Activated CD8-positive, alpha-beta T cell treated with anti-CD3 and anti-CD28 coated beads, Interleukin-2, amount 10 ng/mL, durations not matched to agents 7 days and 5 days (primary cell): ENCODE results near the gene SLC6A16. TPM values are rescaled to one million over a fixed set of nuclear protein-coding genes. Genes with fewer than 3 reads are reported as not detected.
"Not testable (repeated sequence)": the region's sequence is repeated elsewhere in the genome, so short reads cannot be mapped to it uniquely, and the experiment has no call there.

Experiments used
- ATAC-seq: fragments of 150-1000 bp; cut with Tn5 transposase; one replicate; pipeline ENCODE4 v1.10.0; 2021; ENCODE audit warnings: moderate library complexity
- CTCF ChIA-PET: fragments of 350-600 bp; sonication (Branson Sonifier 250); formaldehyde crosslinking; loops from one replicate; lab custom pipeline; 2021; ENCODE audit warnings: antibody characterized with exemption; lab: Charles Lee
- POLR2A ChIA-PET: fragments of 350-600 bp; sonication (Branson Sonifier 250); formaldehyde crosslinking; loops from one replicate; lab custom pipeline; 2021; ENCODE audit warnings: antibody characterized with exemption; lab: Charles Lee
- DNase-seq: peaks from one replicate; pipeline ENCODE4 v3.0.0-alpha.2; 2020
- H3K27ac Mint-ChIP-seq: one replicate; pipeline ENCODE4 v1.8.0; 2021; ENCODE audit warnings: mild to moderate bottlenecking, mixed read lengths
- H3K27me3 Mint-ChIP-seq: one replicate; pipeline ENCODE4 v1.8.0; 2021; ENCODE audit warnings: low read depth, mixed read lengths
- H3K36me3 Mint-ChIP-seq: one replicate; pipeline ENCODE4 v1.8.0; 2021; ENCODE audit warnings: low read depth, mixed read lengths
- H3K4me1 Mint-ChIP-seq: one replicate; pipeline ENCODE4 v1.8.0; 2021; ENCODE audit warnings: low read depth, mixed read lengths
- H3K4me3 Mint-ChIP-seq: one replicate; pipeline ENCODE4 v1.8.0; 2021; ENCODE audit warnings: mild to moderate bottlenecking, mixed read lengths
- H3K9me3 Mint-ChIP-seq: one replicate; pipeline ENCODE4 v1.8.0; 2022; ENCODE audit warnings: mixed read lengths; ENCODE audit not compliant: insufficient read depth
- total RNA-seq, 2 experiments: library from RNA; stranded (reverse); gene quantifications; one replicate each; pipeline ENCODE4 v1.2.3, GENCODE V29; 2021

Gene SLC6A16
- 1 to 10 TPM; 3.4 to 3.5 TPM for total RNA-seq

DNA sequence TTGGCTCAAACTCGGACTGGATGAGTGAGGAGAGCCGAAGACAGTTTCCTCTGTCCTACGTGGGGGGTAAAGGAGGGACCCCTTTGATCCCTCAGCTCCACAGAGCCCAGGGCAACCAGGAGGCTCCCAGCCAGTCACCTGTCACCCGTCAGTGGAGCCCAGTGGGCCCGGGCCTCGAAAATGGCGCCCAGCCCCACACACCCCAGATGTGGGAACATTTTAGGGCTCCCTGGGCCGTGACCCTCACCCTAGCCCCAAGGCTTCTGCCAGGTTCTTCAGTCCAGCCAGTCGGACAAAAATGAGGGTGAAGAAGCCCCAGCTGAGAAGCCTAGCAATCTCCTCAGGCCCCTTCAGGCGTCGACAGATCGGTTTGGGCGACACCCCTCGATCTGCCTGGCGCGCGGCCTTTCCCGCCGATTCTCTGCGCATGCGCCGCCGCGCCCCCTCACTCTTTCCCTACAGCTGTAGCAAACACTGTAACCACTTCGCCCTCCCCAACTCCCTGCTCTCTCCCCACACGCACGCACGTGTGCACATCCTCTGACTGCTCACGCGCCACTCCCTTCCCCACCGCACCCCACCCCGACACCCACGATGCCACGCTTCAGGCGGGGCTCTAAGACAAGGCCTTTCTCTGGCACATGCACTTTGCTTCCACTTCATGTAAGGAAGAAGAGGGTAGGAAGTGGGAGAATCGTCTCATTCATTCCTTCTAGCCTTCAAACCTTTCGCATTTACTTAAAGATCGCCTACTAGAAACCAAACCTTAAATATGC lies at the start of gene SLC6A16:
SLC6A16 (minus strand) TSS at position 391 of the 776 bp plus-strand sequence. CDS start 13,844 bp downstream, outside the sequence.
- POLR2A ChIA-PET = interaction anchor here (1.2 kb wide), 1 partner anchor 10 kb away, joined by 3 read pairs; the partner anchor contains the start of gene CD37
- H3K27me3 Mint-ChIP-seq = no peaks in the 10 kb centered on the region
- no peak for DNase-seq
- no peaks in the 10 kb centered on the region for H3K9me3 Mint-ChIP-seq
- no peak for ATAC-seq
- CTCF ChIA-PET = interaction anchor here (0.6 to 1.3 kb wide), 3 partner anchors 57 to 100 kb away, joined by 3 to 4 read pairs (median 3); no protein-coding TSS in a partner anchor
- H3K4me3 Mint-ChIP-seq = no peak within 1 kb of the TSS
- peaks cover 40% of the 10 kb centered on the region for H3K36me3 Mint-ChIP-seq
- no peak within 1 kb of the TSS for H3K27ac Mint-ChIP-seq
- peaks cover 26% of the 10 kb centered on the region for H3K4me1 Mint-ChIP-seq

DNA sequence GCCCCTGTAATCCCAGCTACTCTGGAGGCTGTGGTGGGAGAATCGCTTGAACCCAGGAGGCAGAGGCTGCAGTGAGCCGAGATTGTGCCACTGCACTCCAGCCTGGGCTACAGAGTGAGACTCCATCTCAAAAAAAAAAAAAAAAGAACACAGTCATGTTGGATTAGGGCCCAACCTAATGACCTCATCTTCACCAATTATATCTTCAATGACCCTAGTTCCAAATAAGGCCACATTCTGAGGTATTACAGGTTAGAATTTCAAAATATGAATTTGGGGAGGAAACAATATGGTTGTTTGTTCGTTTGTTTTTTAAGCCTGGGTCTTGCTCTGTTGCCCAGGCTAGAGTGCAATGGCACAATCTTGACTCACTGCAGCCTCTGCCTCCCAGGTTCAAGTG lies 48.2 kb upstream of the SLC6A16 start:
- peaks cover 16% of the 10 kb centered on the region for H3K9me3 Mint-ChIP-seq
- H3K27ac Mint-ChIP-seq, H3K27me3 Mint-ChIP-seq, POLR2A ChIA-PET, DNase-seq, ATAC-seq, H3K4me3 Mint-ChIP-seq, H3K4me1 Mint-ChIP-seq, H3K36me3 Mint-ChIP-seq: not testable (repeated sequence)
- CTCF ChIA-PET = interaction anchor here (1.3 kb wide), 1 partner anchor 148 kb away, joined by 3 read pairs; no protein-coding TSS in a partner anchor

DNA sequence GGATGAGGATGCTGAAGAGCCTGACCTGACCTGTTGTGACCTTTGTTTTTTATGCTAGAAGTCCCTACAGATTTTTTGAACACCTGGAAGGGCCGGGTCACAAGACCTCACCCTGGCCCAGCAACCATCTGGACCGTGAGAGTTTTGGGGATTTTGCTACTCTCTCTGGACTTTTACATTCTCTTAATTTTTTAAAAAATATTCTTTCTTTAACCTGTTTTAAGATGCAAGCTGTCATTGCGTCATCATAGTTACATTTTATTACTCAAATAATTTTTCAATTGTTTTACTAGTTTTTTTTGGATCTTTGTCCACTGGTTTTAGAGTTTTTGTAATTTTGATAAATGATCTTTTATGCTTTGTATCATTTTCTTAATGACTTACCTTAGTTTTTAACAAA lies 46.2 kb upstream of the SLC6A16 start:
- Mint-ChIP-seq H3K4me3 (no peak overlapping the region), H3K9me3 (peaks cover 16% of the 10 kb centered on the region), H3K4me1 (no peaks in the 10 kb centered on the region), H3K36me3 (no peaks in the 10 kb centered on the region), H3K27me3 (peaks cover 5% of the 10 kb centered on the region), H3K27ac (no peak overlapping the region)
- ChIA-PET POLR2A (no interaction called here), CTCF (no interaction called here)
- DNase-seq (no peak), ATAC-seq (no peak)

DNA sequence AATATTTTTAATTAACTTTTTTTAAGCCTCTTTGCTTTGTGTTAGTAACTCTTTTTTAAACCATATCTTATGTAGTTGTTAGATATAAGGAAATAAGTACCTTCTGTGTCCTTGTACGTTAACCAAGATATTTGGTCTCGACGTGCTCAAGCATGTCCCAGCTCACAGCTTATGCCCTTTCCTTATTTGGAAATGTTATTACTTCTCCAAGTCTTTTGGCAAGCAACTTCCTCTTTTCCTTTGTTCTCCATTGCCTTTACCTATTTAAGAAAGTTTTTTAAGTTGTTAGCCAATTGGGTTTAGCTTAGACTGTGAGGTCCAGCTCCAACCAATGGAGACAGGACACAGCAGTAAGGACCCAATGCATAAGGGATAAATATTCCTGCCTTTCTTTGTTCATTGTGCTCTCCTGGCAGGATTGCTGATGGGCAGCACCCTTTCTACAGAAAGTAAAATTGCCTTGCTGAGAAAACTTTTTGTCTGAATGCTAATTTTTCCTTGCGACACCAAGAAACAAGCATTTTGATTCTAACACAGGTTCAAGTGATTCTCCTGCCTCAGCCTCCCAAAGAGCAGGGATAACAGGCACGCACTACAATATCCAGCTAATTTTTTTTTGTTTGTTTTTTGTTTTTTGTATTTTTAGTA lies 43.8 kb upstream of the SLC6A16 start:
- H3K9me3 Mint-ChIP-seq = peaks cover 16% of the 10 kb centered on the region
- DNase-seq = no peak
- H3K36me3 Mint-ChIP-seq = no peaks in the 10 kb centered on the region
- ChIA-PET CTCF (no interaction called here), POLR2A (no interaction called here)
- H3K4me3 Mint-ChIP-seq = no peak overlapping the region
- ATAC-seq = no peak
- no peaks in the 10 kb centered on the region for H3K4me1 Mint-ChIP-seq
- H3K27ac Mint-ChIP-seq = no peak overlapping the region
- H3K27me3 Mint-ChIP-seq = peaks cover 15% of the 10 kb centered on the region

DNA sequence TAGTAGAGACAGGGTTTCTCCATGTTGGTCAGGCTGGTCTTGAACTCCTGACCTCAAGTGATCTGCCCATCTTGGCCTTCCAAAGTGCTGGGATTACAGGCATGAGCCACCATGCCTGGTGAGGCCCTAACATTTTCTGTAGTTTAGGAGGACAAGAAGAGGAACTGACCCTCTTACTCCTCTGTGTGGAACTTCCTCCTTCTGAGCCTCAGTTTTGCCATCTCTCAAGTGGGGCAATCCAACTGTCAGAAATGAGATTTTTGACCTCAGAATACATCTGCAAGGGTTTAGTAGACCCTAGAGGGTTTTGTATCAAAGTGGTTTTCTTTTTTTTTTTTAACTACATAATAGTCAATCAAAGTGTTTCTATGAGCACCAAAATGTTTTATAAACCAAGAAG lies 41.1 kb upstream of the SLC6A16 start:
- Mint-ChIP-seq H3K9me3 (peaks cover 16% of the 10 kb centered on the region), H3K4me3 (no peak overlapping the region), H3K4me1 (peaks cover 5% of the 10 kb centered on the region), H3K36me3 (no peaks in the 10 kb centered on the region), H3K27ac (no peak overlapping the region), H3K27me3 (peaks cover 24% of the 10 kb centered on the region)
- CTCF ChIA-PET = no interaction called here
- POLR2A ChIA-PET = no interaction called here
- DNase-seq = no peak
- ATAC-seq = no peak

DNA sequence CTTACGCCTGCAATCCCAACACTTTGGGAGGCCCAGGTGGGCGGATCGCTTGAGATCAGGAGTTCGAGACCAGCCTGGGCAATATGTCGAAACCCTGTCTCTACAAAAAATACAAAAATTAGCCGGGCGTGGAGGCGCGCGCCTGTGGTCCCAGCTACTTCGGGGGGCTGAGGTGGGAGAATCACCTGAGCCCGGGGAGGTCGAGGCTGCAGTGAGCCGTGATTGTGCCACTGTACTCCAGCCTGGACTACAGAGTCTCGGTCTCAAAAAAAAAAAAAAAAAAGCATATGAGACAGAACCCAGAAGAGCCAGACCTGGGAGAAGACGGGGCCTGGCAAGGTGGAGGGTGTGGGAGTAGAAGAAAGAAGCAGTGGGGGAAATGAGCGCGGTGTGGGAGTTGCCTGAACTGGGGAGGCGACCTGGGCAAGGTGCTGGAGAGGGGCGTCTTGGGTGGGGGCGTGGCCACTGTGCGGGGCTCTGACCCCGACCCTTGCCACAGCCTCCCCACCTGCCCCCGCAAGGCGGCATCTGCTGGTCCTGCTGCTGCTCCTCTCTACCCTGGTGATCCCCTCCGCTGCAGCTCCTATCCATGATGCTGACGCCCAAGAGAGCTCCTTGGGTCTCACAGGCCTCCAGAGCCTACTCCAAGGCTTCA lies 39.2 kb upstream of the SLC6A16 start:
- Mint-ChIP-seq H3K27ac (no peak overlapping the region), H3K4me3 (no peak overlapping the region), H3K9me3 (peaks cover 5% of the 10 kb centered on the region), H3K27me3 (peaks cover 31% of the 10 kb centered on the region), H3K36me3 (no peaks in the 10 kb centered on the region), H3K4me1 (peaks cover 5% of the 10 kb centered on the region)
- CTCF ChIA-PET = no interaction called here
- DNase-seq (no peak), ATAC-seq (no peak)
- POLR2A ChIA-PET = no interaction called here

DNA sequence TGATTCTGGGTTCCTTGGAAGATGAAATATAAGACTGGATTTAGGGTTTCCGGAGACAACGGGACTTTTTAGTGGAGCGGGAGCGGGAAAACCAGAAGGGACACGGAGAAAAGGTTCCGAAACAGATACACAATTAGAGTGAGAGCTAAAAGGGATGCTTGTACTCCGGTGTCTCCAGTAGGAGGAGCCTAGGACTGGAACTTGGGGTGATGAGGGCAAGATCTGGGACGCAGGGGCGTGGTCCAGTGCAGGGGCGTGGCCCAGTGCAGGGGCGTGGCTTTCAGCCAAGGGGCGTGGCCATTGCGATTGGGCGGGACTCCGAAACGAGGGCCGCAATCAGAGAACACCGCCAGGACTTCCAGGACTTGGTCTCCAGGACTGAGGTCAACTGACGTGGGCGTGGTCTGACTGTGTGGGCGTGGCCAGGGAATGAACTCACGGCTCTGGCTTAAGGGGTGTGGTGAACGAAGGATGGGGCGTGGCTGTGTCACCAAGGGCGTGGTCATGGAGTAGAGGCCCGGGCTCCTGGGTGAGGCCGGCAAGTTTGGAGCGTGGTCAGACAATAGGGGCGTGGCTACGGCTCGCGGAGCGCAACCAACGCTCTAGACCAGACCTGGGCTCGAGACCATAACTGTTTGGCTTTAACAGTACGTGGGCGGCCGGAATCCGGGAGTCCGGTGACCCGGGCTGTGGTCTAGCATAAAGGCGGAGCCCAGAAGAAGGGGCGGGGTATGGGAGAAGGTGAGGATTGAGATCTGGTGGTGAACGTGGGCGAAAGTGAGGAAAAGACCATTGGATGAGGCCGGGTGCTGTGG lies 38.5 kb upstream of the SLC6A16 start, which contains the start of gene DKKL1:
DKKL1 (plus strand) TSS at position 610 of the 815 bp plus-strand sequence; CDS start at position 732, 122 bp downstream.
- H3K27me3 Mint-ChIP-seq = peaks cover 31% of the 10 kb centered on the region
- CTCF ChIA-PET = no interaction called here
- H3K9me3 Mint-ChIP-seq = no peaks in the 10 kb centered on the region
- peak; percentile 82 for ATAC-seq
- DNase-seq = peak; percentile 80
- H3K4me3 Mint-ChIP-seq = no peak within 1 kb of the TSS
- no peak within 1 kb of the TSS for H3K27ac Mint-ChIP-seq
- POLR2A ChIA-PET = no interaction called here
- H3K4me1 Mint-ChIP-seq = peaks cover 5% of the 10 kb centered on the region
- H3K36me3 Mint-ChIP-seq = no peaks in the 10 kb centered on the region

DNA sequence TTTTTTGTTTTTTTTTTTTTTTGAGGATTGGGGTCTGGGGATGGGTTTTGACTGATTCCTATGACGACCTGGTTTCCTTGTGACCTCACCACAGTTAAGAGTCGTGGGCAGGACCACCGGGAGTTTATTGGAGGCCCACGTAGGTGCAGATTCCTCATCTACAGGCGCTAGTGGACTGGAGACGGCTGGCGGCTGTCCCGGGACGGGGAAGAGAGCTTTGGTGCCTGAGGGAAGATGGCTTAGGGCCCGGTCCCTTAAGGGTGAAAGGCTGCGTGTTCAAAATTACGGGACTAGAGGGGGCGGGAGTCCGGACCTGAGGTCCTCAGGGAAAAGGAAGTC lies 37.9 kb upstream of the SLC6A16 start:
- Mint-ChIP-seq H3K27ac (no peak overlapping the region), H3K36me3 (no peaks in the 10 kb centered on the region), H3K4me3 (no peak overlapping the region), H3K4me1 (peaks cover 5% of the 10 kb centered on the region), H3K27me3 (peaks cover 31% of the 10 kb centered on the region), H3K9me3 (no peaks in the 10 kb centered on the region)
- ChIA-PET POLR2A (no interaction called here), CTCF (no interaction called here)
- DNase-seq (no peak), ATAC-seq (peak; percentile 18)

DNA sequence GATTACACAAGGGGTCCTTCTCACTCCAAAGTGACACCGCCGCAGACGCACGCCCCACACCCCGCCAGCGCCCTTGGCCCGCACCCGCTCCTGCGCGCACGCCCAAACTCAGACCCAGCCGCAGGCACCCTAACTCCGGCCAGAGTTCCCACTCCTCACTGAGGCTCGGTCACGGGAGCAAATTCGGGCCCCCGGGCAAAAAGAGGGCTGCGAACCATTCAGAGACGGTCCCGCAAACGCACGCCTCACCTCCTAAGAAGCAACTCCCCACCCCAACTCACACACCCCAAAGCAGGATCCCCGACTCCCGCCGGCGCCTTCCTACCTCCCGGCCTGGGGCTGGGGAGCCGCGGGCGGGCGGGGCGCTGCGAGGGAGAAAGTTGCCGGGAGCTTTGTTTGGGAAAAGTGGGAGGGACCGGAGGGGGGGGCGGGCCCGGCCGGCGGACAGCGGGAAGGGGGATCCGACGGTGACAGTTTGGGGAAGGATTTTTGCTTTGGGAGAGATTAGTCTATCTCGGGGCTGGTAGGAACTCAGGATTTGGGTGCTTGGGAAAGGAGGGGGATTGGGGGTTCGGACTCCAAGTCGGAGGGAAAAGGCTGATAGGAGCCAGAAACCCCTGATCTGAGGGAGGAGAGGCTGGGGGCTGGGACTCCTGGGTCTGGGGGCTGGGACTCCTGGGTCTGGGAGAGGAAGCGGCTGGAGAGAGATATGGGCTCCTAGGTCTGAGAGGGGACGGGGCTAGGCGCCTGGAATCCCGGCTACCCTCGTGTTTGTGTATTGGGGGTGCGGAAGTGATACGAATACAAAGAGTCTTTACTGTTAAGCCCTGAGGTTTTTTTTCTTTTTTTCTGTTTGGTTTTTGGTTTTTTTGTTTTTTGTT lies 37.3 kb upstream of the SLC6A16 start, which contains the start of gene TEAD2:
TEAD2 (minus strand) TSS at position 369 of the 881 bp plus-strand sequence. CDS start 2,341 bp downstream, outside the sequence.
- H3K4me3 Mint-ChIP-seq = no peak within 1 kb of the TSS
- ChIA-PET POLR2A (no interaction called here), CTCF (no interaction called here)
- DNase-seq (no peak), ATAC-seq (peak; percentile 18)
- H3K9me3 Mint-ChIP-seq = no peaks in the 10 kb centered on the region
- H3K27ac Mint-ChIP-seq = no peak within 1 kb of the TSS
- peaks cover 5% of the 10 kb centered on the region for H3K4me1 Mint-ChIP-seq
- H3K27me3 Mint-ChIP-seq = peaks cover 31% of the 10 kb centered on the region
- H3K36me3 Mint-ChIP-seq = no peaks in the 10 kb centered on the region

DNA sequence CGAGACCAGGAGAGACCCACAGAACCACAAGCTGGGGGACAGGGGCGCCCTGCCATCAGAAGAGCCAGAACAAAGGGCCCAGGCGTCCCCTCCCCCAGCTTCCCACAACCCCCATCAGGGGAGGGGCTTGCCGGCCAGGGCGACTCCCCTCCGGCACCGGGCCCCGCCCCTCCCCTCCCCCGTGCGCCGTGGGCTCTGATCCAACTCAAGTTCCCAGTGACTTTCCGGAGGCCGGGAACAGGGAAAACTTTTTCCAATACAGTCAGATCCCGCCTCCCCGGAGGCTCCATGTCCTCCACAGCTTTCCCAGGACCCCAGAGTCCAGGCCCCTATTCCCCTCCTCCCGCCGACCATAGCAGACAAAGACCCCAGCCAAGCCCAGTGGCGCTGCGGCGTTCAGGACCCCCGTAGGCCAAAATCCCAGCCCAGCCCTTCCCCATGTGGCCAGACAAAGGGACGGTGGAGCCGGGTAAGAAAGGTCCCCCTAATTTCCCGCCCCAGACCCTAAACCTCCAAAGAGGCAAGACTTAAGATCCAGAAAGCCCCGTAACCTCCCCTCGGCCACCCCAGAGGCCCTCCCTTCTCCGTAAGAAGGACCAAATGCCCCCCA lies 36.6 kb upstream of the SLC6A16 start:
- no peak overlapping the region for H3K4me3 Mint-ChIP-seq
- H3K36me3 Mint-ChIP-seq = no peaks in the 10 kb centered on the region
- H3K27ac Mint-ChIP-seq = no peak overlapping the region
- H3K4me1 Mint-ChIP-seq = peaks cover 8% of the 10 kb centered on the region
- CTCF ChIA-PET = no interaction called here
- H3K9me3 Mint-ChIP-seq = no peaks in the 10 kb centered on the region
- H3K27me3 Mint-ChIP-seq = peaks cover 31% of the 10 kb centered on the region
- DNase-seq = no peak
- POLR2A ChIA-PET = no interaction called here
- ATAC-seq = no peak
